Measurements from ENCODE around the gene GPR78.
"Not testable (repeated sequence)": the region's sequence is repeated elsewhere in the genome, so short reads cannot be mapped to it uniquely, and the experiment has no call there.

GPR78 gene

GRCh38 chr4:8618961-8619720, 38.9 kb downstream of the GPR78 start:
- DNase-seq = no peak

- not testable (repeated sequence) for DNase-seq
These were observed 40.9 kb downstream of the GPR78 start for GRCh38 chr4:8621135-8621534.

- DNase-seq = not testable (repeated sequence)
These were observed 44.5 kb downstream of the GPR78 start for GRCh38 chr4:8624601-8625272.

GRCh38 chr4:8630240-8630905, 50.2 kb downstream of the GPR78 start:
- not testable (repeated sequence) for DNase-seq

GRCh38 chr4:8631896-8632295, 51.7 kb downstream of the GPR78 start:
- DNase-seq = not testable (repeated sequence)

GRCh38 chr4:8634773-8635172, 54.6 kb downstream of the GPR78 start:
- DNase-seq = not testable (repeated sequence)

GRCh38 chr4:8635897-8636554, 55.8 kb downstream of the GPR78 start:
- DNase-seq = not testable (repeated sequence)
